PC-3 (cell line): ENCODE data around the gene ANKS4B. TPM values are rescaled to one million over a fixed set of nuclear protein-coding genes. Genes with fewer than 3 reads are reported as not detected.

Source experiments
- ATAC-seq: fragments of 200-7000 bp; cut with Tn5 transposase; 2 replicates; pipeline ENCODE4 v1.9.1; 2020; ENCODE audit warnings: mild to moderate bottlenecking, moderate library complexity
- BruUV-seq: library from RNA; stranded (reverse); fragments of 400-500 nt; replicated peaks from 2 replicates; lab custom pipeline; 2021; lab: Mats Ljungman, UMichigan
- CTCF ChIA-PET: fragments of 300-600 bp; sonication (Branson Sonifier 250); formaldehyde crosslinking; loops from one replicate; lab custom pipeline; 2022; ENCODE audit warnings: antibody characterized with exemption; lab: Charles Lee
- POLR2A ChIA-PET: fragments of 300-600 bp; sonication (Branson Sonifier 250); formaldehyde crosslinking; loops from one replicate; lab custom pipeline; 2022; ENCODE audit warnings: antibody characterized with exemption; ENCODE audit not compliant: unreplicated experiment; lab: Charles Lee
- DNase-seq: peaks from one replicate; pipeline ENCODE4 v3.0.0-alpha.2; 2015
- H2AFZ ChIP-seq: fragments of 300-600 bp; sonication (generic); 2 replicates; pipeline ENCODE4 v1.6.0; 2016; ENCODE audit warnings: antibody characterized with exemption, low read length
- H3F3A ChIP-seq: fragments of 300-600 bp; sonication (generic); one replicate; pipeline ENCODE4 v1.6.0; 2017; ENCODE audit warnings: antibody characterized with exemption, low read length, control low read depth, mild to moderate bottlenecking; ENCODE audit not compliant: unreplicated experiment
- H3K27ac ChIP-seq: fragments of 300-600 bp; sonication (generic); 2 replicates; pipeline ENCODE4 v1.5.1; 2016; ENCODE audit warnings: mild to moderate bottlenecking, low read length
- H3K27me3 ChIP-seq: fragments of 300-600 bp; sonication (generic); 2 replicates; pipeline ENCODE4 v1.6.1; 2016; ENCODE audit warnings: low read length, mixed read lengths
- H3K36me3 ChIP-seq: fragments of 300-600 bp; sonication (generic); 2 replicates; pipeline ENCODE4 v1.6.1; 2016; ENCODE audit warnings: low read depth, mixed run types, low read length, mixed read lengths
- H3K4me1 ChIP-seq: fragments of 300-600 bp; sonication (generic); 2 replicates; pipeline ENCODE4 v1.5.1; 2016; ENCODE audit warnings: low read length; ENCODE audit not compliant: insufficient read depth
- H3K4me2 ChIP-seq: fragments of 300-600 bp; sonication (generic); 2 replicates; pipeline ENCODE4 v1.6.0; 2016; ENCODE audit warnings: low read length
- H3K4me3 ChIP-seq: fragments of 300-600 bp; sonication (generic); 2 replicates; pipeline ENCODE4 v1.5.1; 2016; ENCODE audit warnings: mild to moderate bottlenecking, low read length, mixed read lengths
- H3K79me2 ChIP-seq: fragments of 300-600 bp; sonication (generic); 2 replicates; pipeline ENCODE4 v1.6.1; 2017; ENCODE audit warnings: low read length, mixed read lengths
- H3K9ac ChIP-seq: fragments of 300-600 bp; sonication (generic); 2 replicates; pipeline ENCODE4 v1.6.0; 2016; ENCODE audit warnings: mild to moderate bottlenecking, low read length
- H3K9me2 ChIP-seq: fragments of 300-600 bp; sonication (generic); replicated peaks from 2 replicates; pipeline ENCODE4 v1.6.1; 2016; ENCODE audit warnings: mixed run types, low read length, mixed read lengths
- H3K9me3 ChIP-seq: fragments of 300-600 bp; sonication (generic); 2 replicates; pipeline ENCODE4 v1.6.1; 2016; ENCODE audit warnings: low read length, mixed read lengths
- H4K20me1 ChIP-seq: fragments of 300-600 bp; sonication (generic); 2 replicates; pipeline ENCODE4 v1.6.1; 2016; ENCODE audit warnings: low read length, mixed read lengths
- CTCF ChIP-seq: fragments of 300-600 bp; sonication (generic); conservative IDR thresholded peaks from 2 replicates; pipeline ENCODE4 v1.5.1; 2017; ENCODE audit warnings: antibody characterized with exemption, low read depth, mild to moderate bottlenecking, low read length
- EZH2 ChIP-seq: fragments of 300-600 bp; sonication (generic); IDR thresholded peaks from one replicate; pipeline ENCODE4 v1.6.1; 2017; ENCODE audit warnings: antibody characterized with exemption, mild to moderate bottlenecking, low read length; ENCODE audit not compliant: unreplicated experiment
- EZH2phosphoT487 ChIP-seq: fragments of 300-600 bp; sonication (generic); IDR thresholded peaks from 2 replicates; pipeline ENCODE4 v1.6.1; 2018; ENCODE audit warnings: mild to moderate bottlenecking, antibody characterized with exemption, low read length, borderline replicate concordance
- intact Hi-C: fragments of 100-400 bp; cut with micrococcal nuclease; formaldehyde crosslinking; loops from 2 replicates; pipeline ENCODE4 v1.9.0; 2023
- total RNA-seq: library from RNA; depleted of rRNA; stranded (reverse); fragments of >200 nt; gene quantifications from 2 replicates; pipeline ENCODE4 v1.2.3, GENCODE V29; 2014

Gene ANKS4B
- total RNA-seq, 1 experiment from 2014 or later, result not detected

- Histone ChIP-seq H3K4me1 (peaks cover 15% of the 10 kb centered on the region), H3K27me3 (no peaks in the 10 kb centered on the region), H3K36me3 (no peaks in the 10 kb centered on the region), H3K4me3 (peak overlapping the region; percentile 81), H3K9me2 (no peaks in the 10 kb centered on the region), H3K27ac (peak overlapping the region; percentile 75), H2AFZ (peak overlapping the region; percentile 91), H3K79me2 (peaks cover 6% of the 10 kb centered on the region; the same call in 1 of the 2 replicates), H3K9me3 (no peaks in the 10 kb centered on the region), H3K9ac (peak overlapping the region; percentile 92), H3F3A (no peaks in the 10 kb centered on the region), H4K20me1 (no peaks in the 10 kb centered on the region), H3K4me2 (peak overlapping the region; percentile 100)
- no TSS peak for BruUV-seq
- ATAC-seq (no peak), DNase-seq (peak; percentile 2)
- intact Hi-C loops, result loop anchor here (2.0 to 5.0 kb wide), 2 partner anchors 115 to 451 kb away; no protein-coding TSS in a partner anchor
- POLR2A ChIA-PET, result no interaction called here
- TF ChIP-seq EZH2 (no peak), CTCF (no peak), EZH2phosphoT487 (no peak)
- CTCF ChIA-PET, result no interaction called here
These were observed 68.4 kb downstream of the ANKS4B start for GRCh38 chr16:21301895-21302291.

- H3K27ac ChIP-seq, result peak overlapping the region; percentile 75
- H3K4me2 ChIP-seq, result peak overlapping the region; percentile 100
- ATAC-seq (no peak), DNase-seq (no peak)
- no peaks in the 10 kb centered on the region for H4K20me1 ChIP-seq
- ChIA-PET POLR2A (no interaction called here), CTCF (no interaction called here)
- H3K9ac ChIP-seq, result peak overlapping the region; percentile 92
- peak overlapping the region; percentile 91 for H2AFZ ChIP-seq
- H3K4me3 ChIP-seq, result peak overlapping the region; percentile 81
- BruUV-seq, result TSS peak; percentile 90
- no peaks in the 10 kb centered on the region for H3K9me3 ChIP-seq
- H3K79me2 ChIP-seq, result peaks cover 6% of the 10 kb centered on the region; the same call in 1 of the 2 replicates
- TF ChIP-seq EZH2 (no peak), CTCF (no peak), EZH2phosphoT487 (no peak)
- H3K27me3 ChIP-seq, result no peaks in the 10 kb centered on the region
- H3K4me1 ChIP-seq, result peaks cover 15% of the 10 kb centered on the region
- H3K9me2 ChIP-seq, result no peaks in the 10 kb centered on the region
- no peaks in the 10 kb centered on the region for H3F3A ChIP-seq
- intact Hi-C loops, result loop anchor here (5.0 kb wide), 1 partner anchor 115 kb away; no protein-coding TSS in a partner anchor
- no peaks in the 10 kb centered on the region for H3K36me3 ChIP-seq
These were observed 69.0 kb downstream of the ANKS4B start for GRCh38 chr16:21302454-21302853.

DNA sequence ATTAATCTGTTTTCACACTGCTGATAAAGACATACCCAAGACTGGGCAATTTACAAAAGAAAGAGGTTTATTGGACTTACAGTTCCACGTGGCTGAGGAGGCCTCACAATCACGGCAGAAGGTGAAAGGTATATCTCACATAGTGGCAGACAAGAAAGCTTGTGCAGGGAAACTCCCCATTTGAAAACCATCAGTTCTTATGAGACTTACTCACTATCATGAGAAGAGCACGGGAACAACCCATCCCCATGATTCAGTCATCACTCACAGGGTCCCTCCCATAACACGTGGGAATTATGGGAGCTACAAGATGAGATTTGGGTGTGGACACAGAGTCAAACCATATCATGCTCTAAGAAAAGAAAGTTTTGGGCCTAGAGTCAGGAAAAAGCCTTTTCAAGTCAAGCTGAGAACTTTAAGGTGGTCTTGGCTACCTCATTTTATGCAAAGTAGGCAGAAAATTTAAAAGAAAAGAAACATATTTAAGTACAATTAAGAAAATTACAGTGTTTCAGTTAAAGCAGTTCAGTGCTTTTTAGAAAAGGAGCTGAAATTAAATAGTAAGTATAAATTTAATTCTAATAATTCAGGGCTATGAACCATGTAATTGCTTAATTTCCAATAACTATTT, 69.5 kb downstream of the ANKS4B start:
- Histone ChIP-seq H3K9ac (peak overlapping the region; percentile 92), H3K4me1 (peaks cover 15% of the 10 kb centered on the region), H3K4me2 (peak overlapping the region; percentile 100), H2AFZ (no peak overlapping the region), H3K27me3 (no peaks in the 10 kb centered on the region), H4K20me1 (no peaks in the 10 kb centered on the region), H3F3A (no peaks in the 10 kb centered on the region), H3K36me3 (no peaks in the 10 kb centered on the region), H3K9me2 (no peaks in the 10 kb centered on the region), H3K4me3 (peak overlapping the region; percentile 81; the same call in 1 of the 2 replicates), H3K79me2 (peaks cover 6% of the 10 kb centered on the region; the same call in 1 of the 2 replicates), H3K9me3 (no peaks in the 10 kb centered on the region), H3K27ac (peak overlapping the region; percentile 75)
- intact Hi-C loops, result loop anchor here (5.0 kb wide), 1 partner anchor 116 kb away; no protein-coding TSS in a partner anchor
- DNase-seq (peak; percentile 69), ATAC-seq (peak; percentile 12; the same call in 1 of the 2 replicates)
- POLR2A ChIA-PET, result interaction anchor here (0.6 kb wide), 1 partner anchor 145 kb away, joined by 5 read pairs; no protein-coding TSS in a partner anchor
- CTCF ChIA-PET, result no interaction called here
- no TSS peak for BruUV-seq
- TF ChIP-seq CTCF (no peak), EZH2phosphoT487 (no peak), EZH2 (no peak)
